Measurements from ENCODE around the gene SLC6A20.

DNA sequence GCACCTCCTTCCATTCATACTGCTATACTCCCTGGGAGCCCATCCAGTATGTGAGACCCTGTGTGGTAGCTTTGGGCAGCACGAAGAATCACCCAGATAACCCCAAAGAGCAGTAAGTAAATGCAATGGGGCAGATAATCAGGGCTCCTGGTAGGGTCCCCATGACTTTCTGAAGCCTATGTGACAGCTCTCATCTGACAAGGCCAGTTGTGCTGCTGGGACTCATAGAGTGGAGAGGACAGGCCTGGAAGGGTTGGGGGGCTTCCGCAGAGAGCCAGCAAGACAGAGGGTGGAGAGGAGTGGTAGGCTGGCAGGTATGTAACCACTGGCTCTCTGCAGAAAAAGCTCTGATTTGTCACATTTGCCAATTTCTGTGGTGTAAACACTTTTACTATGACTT lies 3.2 kb upstream of the SLC6A20 start:
- TF ChIP-seq CTCF (IDR thresholded peaks at IDR 0.05) (no peak), EP300 (IDR thresholded peaks at IDR 0.05) (no peak)
